ENCODE measurements around the gene BPIFB2. TPM values are rescaled to one million over a fixed set of nuclear protein-coding genes. Genes with fewer than 3 reads are reported as not detected.

The BPIFB2 gene
- total and polyA plus RNA-seq, 10 of the 15 experiments (the other 5 are each of a cell fraction or from before 2014, with no cell fraction given): not detected

DNA sequence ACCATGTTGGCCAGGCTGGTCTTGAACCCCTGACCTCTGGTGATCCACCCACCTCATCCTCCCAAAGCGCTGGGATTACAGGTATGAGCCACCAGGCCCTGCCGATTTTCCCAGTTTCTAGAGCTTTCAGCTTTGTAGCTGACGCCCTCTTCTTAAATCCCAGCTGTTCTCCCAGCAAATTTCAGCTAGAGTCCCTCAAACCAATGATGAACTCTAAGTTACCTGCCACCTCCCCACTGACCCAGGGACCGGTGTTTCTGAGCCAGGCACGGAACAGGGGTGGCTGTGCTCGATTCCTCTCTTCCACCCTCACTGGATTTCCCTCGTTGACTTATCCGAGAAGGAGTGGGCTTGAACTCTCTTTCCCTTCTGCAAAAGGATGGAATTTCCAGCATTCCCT, 42.4 kb upstream of the BPIFB2 start:
- no peak overlapping the region for H3K9ac ChIP-seq (ENCODE audit: control insufficient read depth, insufficient read depth, low read length)
- POLR2A ChIA-PET: no interaction called here
- TF ChIP-seq ZBTB4 (CRISPR knock-in tag; IDR thresholded peaks at IDR 0.05) (no peak), ZNF384 (IDR thresholded peaks at IDR 0.05; ENCODE audit: borderline replicate concordance, low read depth, low read length) (no peak), GABPA (IDR thresholded peaks at IDR 0.05; ENCODE audit: low read depth) (no peak), MEF2B (IDR thresholded peaks at IDR 0.05; ENCODE audit: partially characterized antibody, poor library complexity, severe bottlenecking) (no peak), ZNF687 (IDR thresholded peaks at IDR 0.05) (no peak), RBBP5 (conservative IDR thresholded peaks at IDR 0.05) (no peak), NR2C2 (IDR thresholded peaks at IDR 0.05; ENCODE audit: borderline replicate concordance, control insufficient read depth, insufficient read length, low read depth) (no peak), HDGF (IDR thresholded peaks at IDR 0.05) (no peak), ZBTB40 (IDR thresholded peaks at IDR 0.05; ENCODE audit: borderline replicate concordance) (no peak), SMC3 (IDR thresholded peaks at IDR 0.05; ENCODE audit: borderline replicate concordance, low read length) (no peak)
- TF ChIP-seq, protein P1, sequence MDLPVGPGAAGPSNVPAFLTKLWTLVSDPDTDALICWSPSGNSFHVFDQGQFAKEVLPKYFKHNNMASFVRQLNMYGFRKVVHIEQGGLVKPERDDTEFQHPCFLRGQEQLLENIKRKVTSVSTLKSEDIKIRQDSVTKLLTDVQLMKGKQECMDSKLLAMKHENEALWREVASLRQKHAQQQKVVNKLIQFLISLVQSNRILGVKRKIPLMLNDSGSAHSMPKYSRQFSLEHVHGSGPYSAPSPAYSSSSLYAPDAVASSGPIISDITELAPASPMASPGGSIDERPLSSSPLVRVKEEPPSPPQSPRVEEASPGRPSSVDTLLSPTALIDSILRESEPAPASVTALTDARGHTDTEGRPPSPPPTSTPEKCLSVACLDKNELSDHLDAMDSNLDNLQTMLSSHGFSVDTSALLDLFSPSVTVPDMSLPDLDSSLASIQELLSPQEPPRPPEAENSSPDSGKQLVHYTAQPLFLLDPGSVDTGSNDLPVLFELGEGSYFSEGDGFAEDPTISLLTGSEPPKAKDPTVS (IDR thresholded peaks at IDR 0.05; ENCODE audit: low read depth, low read length): no peak

More for the DNA sequence above, 42.4 kb upstream of the BPIFB2 start:
- no peaks in the 10 kb centered on the region for H3K79me2 ChIP-seq (ENCODE audit: control insufficient read depth, insufficient read depth, low read length)
- in situ Hi-C loops (cut with MboI): no loop called here
- H2AFZ ChIP-seq (ENCODE audit: control insufficient read depth, low read depth, low read length): no peak overlapping the region
- ChIA-PET RAD21 (ENCODE audit: unreplicated experiment) (no interaction called here), CTCF (no interaction called here), SMC1A (ENCODE audit: uncharacterized antibody, unreplicated experiment) (interaction anchor here (1.0 kb wide), 1 partner anchor 173 kb away, joined by 3 read pairs; no protein-coding TSS in a partner anchor)
- intact Hi-C loops (cut with micrococcal nuclease; ENCODE audit: unreplicated experiment): no loop called here
- no peak for DNase-seq (ENCODE audit: low read depth, low spot score)
- H4K20me1 ChIP-seq (ENCODE audit: control insufficient read depth, insufficient read depth): no peaks in the 10 kb centered on the region
- H3K4me1 ChIP-seq (ENCODE audit: control insufficient read depth, insufficient read depth, low read length): peaks cover 10% of the 10 kb centered on the region
- 80% methylated on average over 8 of the region's 8 CpGs for WGBS (ENCODE audit: insufficient coverage, insufficient replicate concordance, low lambda C conversion rate, missing lambda C conversion rate)
- H3K4me3 ChIP-seq: no peak overlapping the region
- no peaks in the 10 kb centered on the region for H3K27me3 ChIP-seq (replicated peaks in 1 of 2; ENCODE audit: control insufficient read depth in 2 of 2, insufficient read depth in 2 of 2, low read length in 1 of 2)
- ATAC-seq: no peak
- H3K27ac ChIP-seq (ENCODE audit: control insufficient read depth, insufficient read depth): no peak overlapping the region
- H3K9me3 ChIP-seq (replicated peaks; ENCODE audit: control insufficient read depth, insufficient read depth, low read length): no peaks in the 10 kb centered on the region
- FAIRE-seq: no peak
- no peak overlapping the region for H3K4me2 ChIP-seq (ENCODE audit: control insufficient read depth, insufficient read depth)
- H3K36me3 ChIP-seq (ENCODE audit: control insufficient read depth in 2 of 2, insufficient read depth in 2 of 2, low read length in 1 of 2): no peaks in the 10 kb centered on the region
- no TSS peak for BruUV-seq (replicated peaks)

Measured in GM12878 (cell line).